ENCODE data around the gene ESPL1. TPM values are rescaled to one million over a fixed set of nuclear protein-coding genes. Genes with fewer than 3 reads are reported as not detected.

Gene ESPL1
- total RNA-seq, 4 donors from 2014 or later, result 0.13 to 2.3 (median 0.64) TPM

DNA sequence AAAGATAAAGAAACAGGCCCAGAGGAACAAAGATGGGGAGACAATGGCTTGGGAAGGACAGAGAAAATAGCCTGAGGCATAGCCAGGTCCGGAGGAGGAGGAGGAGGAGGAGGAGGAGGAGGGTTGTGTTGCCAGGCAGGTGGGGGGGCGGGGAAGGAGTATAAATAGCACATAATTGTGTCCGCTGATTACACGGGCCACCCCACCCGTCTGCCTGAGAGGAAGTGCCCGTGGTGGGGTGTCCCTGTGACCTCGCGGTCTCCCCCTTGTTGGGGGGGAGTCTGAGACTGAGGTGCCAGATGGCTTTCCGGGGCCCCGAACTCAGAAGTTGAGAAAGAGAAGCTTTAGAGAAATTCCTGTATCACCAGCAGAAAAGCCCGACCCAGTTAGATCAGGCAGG is 69.9 kb downstream of the ESPL1 start:
- Histone ChIP-seq H3K27me3 (peaks cover 61% of the 10 kb centered on the region), H3K27ac (no peak overlapping the region), H3K4me3 (no peak overlapping the region), H3K36me3 (no peaks in the 10 kb centered on the region), H3K9me3 (no peaks in the 10 kb centered on the region), H3K4me1 (no peaks in the 10 kb centered on the region)
- WGBS, 2 donors (ENCODE audit: low coverage in 1 of 2), result 0 to 31% methylated on average over 1 to 10 of the region's 11 CpGs
- TF ChIP-seq POLR2A (IDR thresholded peaks at IDR 0.05) (no peak), POLR2AphosphoS5 (IDR thresholded peaks at IDR 0.05) (no peak), EP300 (IDR thresholded peaks at IDR 0.05) (no peak)
- TF ChIP-seq, protein P1, sequence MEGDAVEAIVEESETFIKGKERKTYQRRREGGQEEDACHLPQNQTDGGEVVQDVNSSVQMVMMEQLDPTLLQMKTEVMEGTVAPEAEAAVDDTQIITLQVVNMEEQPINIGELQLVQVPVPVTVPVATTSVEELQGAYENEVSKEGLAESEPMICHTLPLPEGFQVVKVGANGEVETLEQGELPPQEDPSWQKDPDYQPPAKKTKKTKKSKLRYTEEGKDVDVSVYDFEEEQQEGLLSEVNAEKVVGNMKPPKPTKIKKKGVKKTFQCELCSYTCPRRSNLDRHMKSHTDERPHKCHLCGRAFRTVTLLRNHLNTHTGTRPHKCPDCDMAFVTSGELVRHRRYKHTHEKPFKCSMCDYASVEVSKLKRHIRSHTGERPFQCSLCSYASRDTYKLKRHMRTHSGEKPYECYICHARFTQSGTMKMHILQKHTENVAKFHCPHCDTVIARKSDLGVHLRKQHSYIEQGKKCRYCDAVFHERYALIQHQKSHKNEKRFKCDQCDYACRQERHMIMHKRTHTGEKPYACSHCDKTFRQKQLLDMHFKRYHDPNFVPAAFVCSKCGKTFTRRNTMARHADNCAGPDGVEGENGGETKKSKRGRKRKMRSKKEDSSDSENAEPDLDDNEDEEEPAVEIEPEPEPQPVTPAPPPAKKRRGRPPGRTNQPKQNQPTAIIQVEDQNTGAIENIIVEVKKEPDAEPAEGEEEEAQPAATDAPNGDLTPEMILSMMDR (IDR thresholded peaks at IDR 0.05), result no peak
- no peak for ATAC-seq

DNA sequence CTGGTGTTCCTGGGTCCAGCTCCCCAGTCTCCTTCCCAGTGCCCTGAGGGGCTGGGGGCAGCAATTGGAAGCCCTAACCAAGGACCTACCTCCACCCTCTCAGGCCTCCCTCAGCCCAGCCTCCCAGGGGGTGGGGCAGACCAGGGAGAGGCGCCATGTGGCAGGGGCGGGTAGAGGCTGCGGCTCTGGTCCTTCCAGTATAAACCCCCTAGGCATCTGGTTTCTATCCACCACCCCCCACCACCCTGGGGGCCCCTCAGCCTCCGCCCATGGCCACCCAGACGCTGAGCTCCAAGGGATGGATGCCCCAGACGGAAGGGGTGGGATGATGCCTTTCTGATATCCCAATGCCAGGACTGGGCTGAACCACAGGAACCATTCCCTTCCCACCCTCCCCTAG is 70.8 kb downstream of the ESPL1 start:
- no CpG with 5 or more reads among the region's 6 CpGs for WGBS, 2 donors (ENCODE audit: low coverage in 1 of 2)
- TF ChIP-seq POLR2A (IDR thresholded peaks at IDR 0.05) (no peak), EP300 (IDR thresholded peaks at IDR 0.05) (no peak), POLR2AphosphoS5 (IDR thresholded peaks at IDR 0.05) (no peak)
- TF ChIP-seq, protein P1 (IDR thresholded peaks at IDR 0.05), result no peak
- Histone ChIP-seq H3K27ac (no peak overlapping the region), H3K36me3 (no peaks in the 10 kb centered on the region), H3K9me3 (no peaks in the 10 kb centered on the region), H3K4me1 (peaks cover 0 to under 1% (median 0%) of the 10 kb centered on the region in 3 donors), H3K27me3 (peaks cover 52% of the 10 kb centered on the region), H3K4me3 (no peak overlapping the region)
- ATAC-seq, result peak; percentile 19

DNA sequence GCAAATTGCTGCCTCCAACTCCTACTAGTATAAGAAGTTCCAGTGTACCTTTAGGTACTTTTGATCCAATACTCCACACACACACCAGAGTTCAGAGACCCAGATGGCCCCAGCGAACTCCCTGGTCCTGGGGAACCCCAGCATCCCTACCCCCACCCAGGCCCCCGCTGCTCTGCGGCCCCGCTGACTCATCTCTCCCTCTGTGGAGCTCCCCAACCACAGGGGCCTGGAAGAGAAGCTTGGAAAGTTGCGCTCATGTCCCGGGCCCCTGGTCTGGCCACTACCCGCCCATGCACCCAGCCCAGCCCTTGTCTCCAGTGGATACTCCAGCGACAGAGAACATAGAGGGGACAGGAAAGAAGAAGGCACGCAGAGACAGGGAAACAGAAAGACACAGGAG is 72.3 kb downstream of the ESPL1 start:
- ATAC-seq, result no peak
- 86% methylated on average over 1 of the region's 9 CpGs; no CpG with 5 or more reads in 1 of the 2 donors for WGBS, 2 donors (ENCODE audit: low coverage in 1 of 2)
- H3K27me3 ChIP-seq, result peaks cover 37% of the 10 kb centered on the region
- no peak overlapping the region for H3K27ac ChIP-seq
- H3K4me3 ChIP-seq, result no peak overlapping the region
- H3K9me3 ChIP-seq, result no peaks in the 10 kb centered on the region
- H3K36me3 ChIP-seq, result no peaks in the 10 kb centered on the region
- peaks cover 0 to 15% (median 5%) of the 10 kb centered on the region in 3 donors for H3K4me1 ChIP-seq
- TF ChIP-seq POLR2A (IDR thresholded peaks at IDR 0.05) (no peak), POLR2AphosphoS5 (IDR thresholded peaks at IDR 0.05) (no peak), EP300 (IDR thresholded peaks at IDR 0.05) (no peak)
- TF ChIP-seq, protein P1 (IDR thresholded peaks at IDR 0.05), result no peak

Other genes starting within 250 kb of the ESPL1 start
- gene TNS2, start 218.2 kb upstream of the ESPL1 start, total RNA-seq, result 100 to 1,000 TPM; 108 to 323 (median 182) TPM
- 100 to 1,000 TPM in 2 of 4 donors, 10 to 100 TPM in 2; 79.1 to 137 (median 110) TPM for gene SPRYD3, start 188.9 kb upstream of the ESPL1 start, total RNA-seq
- gene IGFBP6, start 170.6 kb upstream of the ESPL1 start, total RNA-seq, result 1,000 to 10,000 TPM in 2 of 4 donors, 100 to 1,000 TPM in 2; 632 to 1,838 (median 914) TPM
- under 1 TPM in 1 of 4 donors, not detected in 3; 0.31 TPM for gene SOAT2, start 164.8 kb upstream of the ESPL1 start, total RNA-seq
- gene ZNF740, start 87.6 kb upstream of the ESPL1 start, total RNA-seq, result 10 to 100 TPM; 14.9 to 27.7 (median 17.4) TPM
- gene CSAD, start 87.4 kb upstream of the ESPL1 start, total RNA-seq, result 10 to 100 TPM; 11.3 to 47.5 (median 24.1) TPM
- gene ITGB7, start 61.0 kb upstream of the ESPL1 start, total RNA-seq, result 1 to 10 TPM in 2 of 4 donors, under 1 TPM in 2; 0.40 to 5.8 (median 2.6) TPM
- 10 to 100 TPM; 15.6 to 26.6 (median 22.9) TPM for gene RARG, start 36.1 kb upstream of the ESPL1 start, total RNA-seq
- gene PFDN5, start 27.2 kb downstream of the ESPL1 start, total RNA-seq, result 100 to 1,000 TPM; 390 to 782 (median 568) TPM
- 10 to 100 TPM; 40.9 to 49.2 (median 46.3) TPM for gene MYG1, start 31.4 kb downstream of the ESPL1 start, total RNA-seq
- 10 to 100 TPM; 36.4 to 88.9 (median 46.5) TPM for gene AAAS, start 53.3 kb downstream of the ESPL1 start, total RNA-seq
- gene SP7, start 68.1 kb downstream of the ESPL1 start, total RNA-seq, result not detected
- 10 to 100 TPM; 68.0 to 80.5 (median 74.0) TPM for gene SP1, start 111.9 kb downstream of the ESPL1 start, total RNA-seq
- under 1 TPM in 1 of 4 donors, not detected in 3; 0.13 TPM for gene AMHR2, start 155.6 kb downstream of the ESPL1 start, total RNA-seq
- 10 to 100 TPM; 54.2 to 73.2 (median 69.6) TPM for gene PRR13, start 173.4 kb downstream of the ESPL1 start, total RNA-seq
- 100 to 1,000 TPM; 259 to 375 (median 354) TPM for gene PCBP2, start 183.8 kb downstream of the ESPL1 start, total RNA-seq
- gene MAP3K12, start 231.2 kb downstream of the ESPL1 start, total RNA-seq, result 10 to 100 TPM; 14.8 to 41.9 (median 20.3) TPM
- gene TARBP2, start 233.0 kb downstream of the ESPL1 start, total RNA-seq, result 10 to 100 TPM; 12.1 to 19.6 (median 17.4) TPM
- not detected for gene NPFF, start 239.2 kb downstream of the ESPL1 start, total RNA-seq

All from gastroesophageal sphincter (tissue), 4 donors.